ENCODE results near the gene SEC23IP.

Gene SEC23IP

DNA sequence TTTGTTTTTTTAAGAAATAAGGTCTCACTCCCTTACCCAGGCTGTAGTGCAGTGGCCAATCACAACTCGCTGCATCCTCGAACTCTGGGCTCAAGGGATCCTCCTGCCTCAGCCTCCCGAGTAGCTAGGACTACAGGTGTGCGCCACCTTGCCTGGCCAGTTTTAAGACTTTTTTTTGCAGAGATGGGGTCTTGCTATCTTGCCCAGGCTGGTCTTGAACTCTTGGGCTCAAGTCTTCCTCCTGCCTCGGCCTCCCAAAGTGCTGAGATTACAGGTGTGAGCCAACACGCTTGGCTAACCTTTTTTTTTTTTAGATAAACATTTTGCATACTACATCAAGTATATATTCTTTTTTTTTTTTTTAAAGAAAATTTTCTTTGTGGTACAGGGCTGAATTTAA, 18.2 kb downstream of the SEC23IP start:
- peaks cover 42% of the 10 kb centered on the region for H3K36me3 ChIP-seq (ENCODE audit: control insufficient read depth, low read depth, low read length)
- H3K9me3 ChIP-seq (ENCODE audit: control insufficient read depth, low read depth, low read length): no peaks in the 10 kb centered on the region
- H3K27ac ChIP-seq (ENCODE audit: low read length): no peak overlapping the region
- no peaks in the 10 kb centered on the region for H3K27me3 ChIP-seq (ENCODE audit: control insufficient read depth, insufficient read depth, low read length)
- no peak overlapping the region for H3K9ac ChIP-seq (ENCODE audit: low read length)
- no peak overlapping the region for H3K4me3 ChIP-seq (ENCODE audit: low read length)
- H3K4me1 ChIP-seq (ENCODE audit: control insufficient read depth, low read depth, low read length): no peaks in the 10 kb centered on the region

DNA sequence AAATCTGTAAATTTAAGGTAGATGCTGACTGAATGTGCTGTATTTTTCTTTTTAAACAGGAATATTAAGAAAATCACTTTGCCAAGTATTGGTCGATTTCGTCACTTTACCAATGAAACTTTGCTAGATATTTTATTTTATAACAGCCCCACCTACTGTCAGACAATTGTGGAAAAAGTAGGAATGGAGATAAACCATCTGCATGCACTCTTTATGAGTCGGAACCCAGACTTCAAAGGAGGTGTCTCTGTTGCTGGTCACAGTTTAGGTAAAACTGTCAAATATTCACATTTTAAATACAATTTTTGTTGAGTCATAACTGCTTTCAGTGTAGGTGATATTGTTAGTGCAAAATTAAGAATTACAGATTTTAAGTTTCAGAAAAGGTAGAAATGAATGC, 25.2 kb downstream of the SEC23IP start:
- no peaks in the 10 kb centered on the region for H3K4me1 ChIP-seq (ENCODE audit: control insufficient read depth, low read depth, low read length)
- no peaks in the 10 kb centered on the region for H3K27me3 ChIP-seq (ENCODE audit: control insufficient read depth, insufficient read depth, low read length)
- no peak overlapping the region for H3K9ac ChIP-seq (ENCODE audit: low read length)
- no peak overlapping the region for H3K27ac ChIP-seq (ENCODE audit: low read length)
- no peaks in the 10 kb centered on the region for H3K9me3 ChIP-seq (ENCODE audit: control insufficient read depth, low read depth, low read length)
- H3K36me3 ChIP-seq (ENCODE audit: control insufficient read depth, low read depth, low read length): peaks cover 76% of the 10 kb centered on the region
- no peak overlapping the region for H3K4me3 ChIP-seq (ENCODE audit: low read length)

DNA sequence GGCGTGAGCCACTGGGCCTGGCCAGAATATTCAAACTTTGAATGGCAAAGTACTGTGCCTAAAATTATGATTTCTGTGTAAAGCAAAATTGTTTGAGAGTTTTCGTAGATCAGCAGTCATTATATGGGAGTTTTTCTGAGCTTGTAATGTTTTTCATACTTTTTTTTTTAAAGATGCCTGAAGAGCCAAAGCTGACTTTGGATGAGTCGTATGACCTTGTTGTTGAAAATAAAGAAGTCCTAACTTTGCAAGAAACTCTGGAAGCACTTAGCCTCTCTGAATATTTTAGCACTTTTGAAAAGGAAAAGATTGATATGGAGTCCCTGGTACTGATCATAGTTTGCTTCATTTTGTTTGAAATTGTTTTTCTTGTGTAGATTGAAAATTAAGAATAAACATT, 26.7 kb downstream of the SEC23IP start:
- peaks cover 74% of the 10 kb centered on the region for H3K36me3 ChIP-seq (ENCODE audit: control insufficient read depth, low read depth, low read length)
- no peak overlapping the region for H3K27ac ChIP-seq (ENCODE audit: low read length)
- no peaks in the 10 kb centered on the region for H3K4me1 ChIP-seq (ENCODE audit: control insufficient read depth, low read depth, low read length)
- no peak overlapping the region for H3K4me3 ChIP-seq (ENCODE audit: low read length)
- H3K9ac ChIP-seq (ENCODE audit: low read length): no peak overlapping the region
- no peaks in the 10 kb centered on the region for H3K27me3 ChIP-seq (ENCODE audit: control insufficient read depth, insufficient read depth, low read length)
- no peaks in the 10 kb centered on the region for H3K9me3 ChIP-seq (ENCODE audit: control insufficient read depth, low read depth, low read length)

DNA sequence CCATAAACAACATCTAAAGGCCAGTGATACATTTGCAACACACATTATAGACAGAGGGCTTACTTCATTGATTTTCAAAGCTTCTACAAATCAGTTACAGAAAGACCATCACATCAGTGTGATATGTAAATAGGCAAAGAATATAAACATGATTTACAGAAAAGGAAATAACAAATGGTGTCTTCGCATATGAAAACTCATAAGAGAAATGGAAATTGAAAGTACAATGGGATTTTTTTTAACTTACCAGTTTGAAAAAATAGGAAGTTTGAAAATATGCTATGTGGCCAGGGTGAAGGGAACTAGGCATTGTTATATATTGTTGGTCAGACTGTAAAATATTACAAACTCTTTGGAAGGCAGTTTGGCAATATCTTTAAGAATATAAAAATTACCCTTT, 27.3 kb downstream of the SEC23IP start:
- Histone ChIP-seq H3K36me3 (ENCODE audit: control insufficient read depth, low read depth, low read length) (peaks cover 74% of the 10 kb centered on the region), H3K27me3 (ENCODE audit: control insufficient read depth, insufficient read depth, low read length) (no peaks in the 10 kb centered on the region), H3K9ac (ENCODE audit: low read length) (no peak overlapping the region), H3K4me1 (ENCODE audit: control insufficient read depth, low read depth, low read length) (no peaks in the 10 kb centered on the region), H3K4me3 (ENCODE audit: low read length) (no peak overlapping the region), H3K27ac (ENCODE audit: low read length) (no peak overlapping the region), H3K9me3 (ENCODE audit: control insufficient read depth, low read depth, low read length) (no peaks in the 10 kb centered on the region)

DNA sequence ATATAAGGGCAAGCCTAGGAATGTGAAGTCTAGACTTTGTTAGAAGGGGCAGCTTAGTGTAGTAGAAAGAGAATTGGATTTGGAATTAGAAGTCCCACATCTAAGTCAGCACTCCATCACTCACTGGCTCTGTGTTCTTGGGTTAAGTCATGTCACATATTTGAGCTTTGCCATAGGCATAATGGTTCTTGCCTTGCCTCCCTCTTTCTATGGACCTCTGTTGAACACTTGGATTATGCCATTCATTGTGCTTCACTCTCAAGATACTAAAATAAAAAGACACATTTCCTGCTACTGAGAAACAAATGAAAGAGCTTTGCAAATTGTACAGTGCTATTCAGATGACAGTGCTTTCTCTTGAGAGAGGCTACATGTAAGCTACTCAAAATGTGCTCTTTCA, 35.9 kb downstream of the SEC23IP start:
- H3K4me1 ChIP-seq (ENCODE audit: control insufficient read depth, low read depth, low read length): no peaks in the 10 kb centered on the region
- no peak overlapping the region for H3K4me3 ChIP-seq (ENCODE audit: low read length)
- no peak overlapping the region for H3K27ac ChIP-seq (ENCODE audit: low read length)
- H3K36me3 ChIP-seq (ENCODE audit: control insufficient read depth, low read depth, low read length): peaks cover 76% of the 10 kb centered on the region
- no peak overlapping the region for H3K9ac ChIP-seq (ENCODE audit: low read length)
- no peaks in the 10 kb centered on the region for H3K9me3 ChIP-seq (ENCODE audit: control insufficient read depth, low read depth, low read length)
- no peaks in the 10 kb centered on the region for H3K27me3 ChIP-seq (ENCODE audit: control insufficient read depth, insufficient read depth, low read length)

DNA sequence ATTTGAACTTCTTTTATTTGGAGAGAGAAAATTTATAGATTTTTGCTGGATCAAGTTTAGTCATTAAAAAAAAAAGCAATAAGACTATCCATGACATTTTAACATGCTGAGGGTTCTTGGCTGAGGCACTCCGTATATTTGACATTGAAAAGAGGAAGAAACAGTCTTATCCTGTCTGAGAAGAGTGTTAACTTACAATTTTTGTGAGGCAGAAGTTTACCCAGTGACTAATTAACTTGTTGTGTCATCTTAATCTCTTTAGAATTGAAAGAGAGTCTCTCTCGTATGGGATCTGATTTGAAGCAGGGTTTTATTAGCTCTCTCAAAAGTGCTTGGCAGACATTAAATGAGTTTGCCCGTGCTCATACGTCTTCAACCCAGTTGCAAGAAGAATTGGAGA, 39.3 kb downstream of the SEC23IP start:
- Histone ChIP-seq H3K27ac (ENCODE audit: low read length) (no peak overlapping the region), H3K27me3 (ENCODE audit: control insufficient read depth, insufficient read depth, low read length) (no peaks in the 10 kb centered on the region), H3K4me3 (ENCODE audit: low read length) (no peak overlapping the region), H3K36me3 (ENCODE audit: control insufficient read depth, low read depth, low read length) (peaks cover 78% of the 10 kb centered on the region), H3K4me1 (ENCODE audit: control insufficient read depth, low read depth, low read length) (no peaks in the 10 kb centered on the region), H3K9me3 (ENCODE audit: control insufficient read depth, low read depth, low read length) (no peaks in the 10 kb centered on the region), H3K9ac (ENCODE audit: low read length) (no peak overlapping the region)

DNA sequence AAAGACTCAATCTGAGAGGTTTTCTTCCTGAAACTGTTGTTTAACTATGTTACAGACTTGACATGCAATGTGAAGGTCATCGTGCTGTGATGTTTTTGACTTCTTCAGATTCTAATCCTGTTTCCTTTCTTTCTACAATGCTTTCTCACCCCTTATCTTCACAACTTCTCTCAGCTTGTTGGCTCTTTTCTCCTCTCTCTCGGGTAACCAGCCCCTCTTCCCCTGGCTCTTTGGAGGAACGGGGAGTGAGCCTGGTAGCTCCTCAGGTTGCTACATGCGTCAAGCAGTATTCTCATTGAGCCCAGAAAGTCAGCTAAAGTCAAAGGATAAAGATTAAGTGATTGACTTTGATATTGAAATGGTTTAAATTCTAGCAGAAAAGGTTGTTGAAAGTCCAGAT, 40.1 kb downstream of the SEC23IP start:
- Histone ChIP-seq H3K4me1 (ENCODE audit: control insufficient read depth, low read depth, low read length) (no peaks in the 10 kb centered on the region), H3K36me3 (ENCODE audit: control insufficient read depth, low read depth, low read length) (peaks cover 71% of the 10 kb centered on the region), H3K4me3 (ENCODE audit: low read length) (no peak overlapping the region), H3K9me3 (ENCODE audit: control insufficient read depth, low read depth, low read length) (no peaks in the 10 kb centered on the region), H3K27me3 (ENCODE audit: control insufficient read depth, insufficient read depth, low read length) (no peaks in the 10 kb centered on the region), H3K27ac (ENCODE audit: low read length) (no peak overlapping the region), H3K9ac (ENCODE audit: low read length) (no peak overlapping the region)

DNA sequence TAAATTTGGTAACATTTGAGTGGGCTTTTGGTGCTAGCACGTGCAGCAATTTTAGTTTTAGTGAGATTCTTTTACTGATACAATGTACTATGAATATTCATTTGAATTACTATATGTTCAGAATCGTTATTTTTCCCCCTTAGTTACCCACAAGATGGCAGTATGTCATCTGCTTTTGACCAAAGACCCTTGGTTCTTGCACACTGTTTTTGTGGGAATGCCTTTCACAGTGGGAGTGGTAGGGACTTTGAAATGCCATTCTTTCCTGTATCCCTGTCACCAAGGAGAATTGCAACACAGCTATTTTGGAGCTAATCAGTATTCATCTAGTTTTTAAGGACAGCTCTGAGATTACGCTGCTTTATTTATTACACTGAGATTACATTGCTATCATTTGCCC, 40.6 kb downstream of the SEC23IP start:
- no peak overlapping the region for H3K27ac ChIP-seq (ENCODE audit: low read length)
- H3K27me3 ChIP-seq (ENCODE audit: control insufficient read depth, insufficient read depth, low read length): no peaks in the 10 kb centered on the region
- no peak overlapping the region for H3K4me3 ChIP-seq (ENCODE audit: low read length)
- no peaks in the 10 kb centered on the region for H3K4me1 ChIP-seq (ENCODE audit: control insufficient read depth, low read depth, low read length)
- no peak overlapping the region for H3K9ac ChIP-seq (ENCODE audit: low read length)
- peaks cover 70% of the 10 kb centered on the region for H3K36me3 ChIP-seq (ENCODE audit: control insufficient read depth, low read depth, low read length)
- no peaks in the 10 kb centered on the region for H3K9me3 ChIP-seq (ENCODE audit: control insufficient read depth, low read depth, low read length)

DNA sequence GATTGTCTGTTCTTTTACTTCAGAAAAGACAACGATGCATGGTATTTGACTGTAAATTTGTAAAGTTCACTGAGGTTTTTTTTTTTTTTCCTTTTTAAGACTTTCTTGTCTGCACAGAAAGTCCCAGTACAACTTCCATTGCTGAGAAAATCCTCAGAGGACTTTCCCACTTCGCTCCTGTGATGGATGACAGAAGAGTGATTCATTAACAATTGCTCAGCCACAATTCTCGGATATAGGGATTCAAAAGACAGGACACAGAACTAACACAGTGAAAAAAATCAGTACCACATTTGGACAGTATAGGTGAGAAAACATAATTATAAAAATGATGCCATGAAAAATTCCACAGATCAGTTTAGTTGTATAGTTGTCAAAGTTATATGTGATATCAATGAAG, 48.0 kb downstream of the SEC23IP start:
- H3K4me3 ChIP-seq (ENCODE audit: low read length): no peak overlapping the region
- no peaks in the 10 kb centered on the region for H3K9me3 ChIP-seq (ENCODE audit: control insufficient read depth, low read depth, low read length)
- H3K9ac ChIP-seq (ENCODE audit: low read length): no peak overlapping the region
- H3K4me1 ChIP-seq (ENCODE audit: control insufficient read depth, low read depth, low read length): no peaks in the 10 kb centered on the region
- no peak overlapping the region for H3K27ac ChIP-seq (ENCODE audit: low read length)
- H3K27me3 ChIP-seq (ENCODE audit: control insufficient read depth, insufficient read depth, low read length): no peaks in the 10 kb centered on the region
- H3K36me3 ChIP-seq (ENCODE audit: control insufficient read depth, low read depth, low read length): peaks cover 52% of the 10 kb centered on the region

DNA sequence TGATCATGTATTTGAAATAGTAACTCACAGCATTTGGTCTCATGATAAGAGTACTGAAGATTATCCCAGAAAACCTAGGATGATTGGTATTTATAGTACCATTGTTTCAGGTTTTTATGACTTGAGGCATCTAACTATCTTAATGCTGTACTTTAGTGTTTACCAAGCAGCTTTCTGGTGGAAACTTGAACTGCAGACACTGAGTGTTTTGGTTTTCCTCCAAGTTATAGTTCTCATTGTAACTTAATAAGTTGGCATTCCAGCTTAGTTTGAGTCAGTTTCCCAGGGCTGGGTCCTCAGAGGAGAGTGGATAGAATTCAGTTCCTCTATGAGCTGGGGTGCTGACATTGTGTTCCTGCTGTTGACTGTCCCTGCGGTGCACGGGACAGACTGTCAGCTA, 50.4 kb downstream of the SEC23IP start:
- Histone ChIP-seq H3K9me3 (ENCODE audit: control insufficient read depth, low read depth, low read length) (no peaks in the 10 kb centered on the region), H3K9ac (ENCODE audit: low read length) (no peak overlapping the region), H3K4me1 (ENCODE audit: control insufficient read depth, low read depth, low read length) (no peaks in the 10 kb centered on the region), H3K4me3 (ENCODE audit: low read length) (no peak overlapping the region), H3K27ac (ENCODE audit: low read length) (no peak overlapping the region), H3K27me3 (ENCODE audit: control insufficient read depth, insufficient read depth, low read length) (no peaks in the 10 kb centered on the region), H3K36me3 (ENCODE audit: control insufficient read depth, low read depth, low read length) (peaks cover 39% of the 10 kb centered on the region)

DNA sequence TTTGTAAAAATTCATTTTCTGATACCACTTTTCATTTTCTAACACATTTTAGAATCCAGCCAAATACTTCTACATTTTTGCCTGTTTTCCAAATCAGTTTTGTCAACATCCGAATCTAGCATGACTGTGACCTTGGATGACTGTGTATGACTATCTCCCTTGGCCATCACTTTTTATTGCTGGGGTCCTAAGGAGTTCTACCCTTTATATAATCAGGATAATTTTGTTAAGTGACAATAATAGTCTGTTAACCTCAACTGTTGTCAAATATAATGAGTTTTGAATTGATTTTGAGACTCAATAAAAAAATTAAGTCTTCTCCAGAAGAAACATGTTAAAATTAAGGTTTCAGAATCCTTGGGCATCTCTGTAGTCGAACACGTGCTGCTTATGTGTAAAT, 53.3 kb downstream of the SEC23IP start:
- Histone ChIP-seq H3K4me1 (ENCODE audit: control insufficient read depth, low read depth, low read length) (no peaks in the 10 kb centered on the region), H3K36me3 (ENCODE audit: control insufficient read depth, low read depth, low read length) (peaks cover 25% of the 10 kb centered on the region), H3K4me3 (ENCODE audit: low read length) (no peak overlapping the region), H3K27ac (ENCODE audit: low read length) (no peak overlapping the region), H3K27me3 (ENCODE audit: control insufficient read depth, insufficient read depth, low read length) (no peaks in the 10 kb centered on the region), H3K9me3 (ENCODE audit: control insufficient read depth, low read depth, low read length) (no peaks in the 10 kb centered on the region), H3K9ac (ENCODE audit: low read length) (no peak overlapping the region)

DNA sequence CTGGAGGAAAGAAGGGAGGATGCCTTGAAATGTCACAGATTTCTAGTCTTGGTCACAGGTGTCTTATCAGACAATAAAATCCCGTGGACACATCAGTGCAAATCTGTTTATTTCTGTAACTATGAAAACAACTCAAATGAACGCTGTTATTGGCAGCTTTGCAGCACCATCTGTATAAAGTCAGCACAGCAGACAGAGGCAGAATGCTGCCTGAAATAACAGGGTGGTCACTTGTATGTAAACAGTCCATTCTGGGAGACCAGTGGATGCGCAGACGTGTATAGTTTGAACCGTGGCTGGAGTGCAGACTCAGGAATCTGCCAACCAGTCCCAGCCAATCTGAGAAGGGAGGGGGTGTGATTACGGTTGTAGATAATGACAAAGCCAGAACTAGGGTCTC, 54.8 kb downstream of the SEC23IP start:
- Histone ChIP-seq H3K9ac (ENCODE audit: low read length) (no peak overlapping the region), H3K36me3 (ENCODE audit: control insufficient read depth, low read depth, low read length) (peaks cover 10% of the 10 kb centered on the region), H3K4me1 (ENCODE audit: control insufficient read depth, low read depth, low read length) (no peaks in the 10 kb centered on the region), H3K27ac (ENCODE audit: low read length) (no peak overlapping the region), H3K9me3 (ENCODE audit: control insufficient read depth, low read depth, low read length) (no peaks in the 10 kb centered on the region), H3K4me3 (ENCODE audit: low read length) (no peak overlapping the region), H3K27me3 (ENCODE audit: control insufficient read depth, insufficient read depth, low read length) (no peaks in the 10 kb centered on the region)

Data from iPS-18a (cell line).